GM21529 (cell line): Measurements from ENCODE around the gene DGKG.

Experiments
- ATAC-seq: cut with Tn5 transposase; IDR thresholded peaks from one replicate; pipeline ENCODE4 v1.9.1; 2021; ENCODE audit not compliant: unreplicated experiment

Gene DGKG

DNA sequence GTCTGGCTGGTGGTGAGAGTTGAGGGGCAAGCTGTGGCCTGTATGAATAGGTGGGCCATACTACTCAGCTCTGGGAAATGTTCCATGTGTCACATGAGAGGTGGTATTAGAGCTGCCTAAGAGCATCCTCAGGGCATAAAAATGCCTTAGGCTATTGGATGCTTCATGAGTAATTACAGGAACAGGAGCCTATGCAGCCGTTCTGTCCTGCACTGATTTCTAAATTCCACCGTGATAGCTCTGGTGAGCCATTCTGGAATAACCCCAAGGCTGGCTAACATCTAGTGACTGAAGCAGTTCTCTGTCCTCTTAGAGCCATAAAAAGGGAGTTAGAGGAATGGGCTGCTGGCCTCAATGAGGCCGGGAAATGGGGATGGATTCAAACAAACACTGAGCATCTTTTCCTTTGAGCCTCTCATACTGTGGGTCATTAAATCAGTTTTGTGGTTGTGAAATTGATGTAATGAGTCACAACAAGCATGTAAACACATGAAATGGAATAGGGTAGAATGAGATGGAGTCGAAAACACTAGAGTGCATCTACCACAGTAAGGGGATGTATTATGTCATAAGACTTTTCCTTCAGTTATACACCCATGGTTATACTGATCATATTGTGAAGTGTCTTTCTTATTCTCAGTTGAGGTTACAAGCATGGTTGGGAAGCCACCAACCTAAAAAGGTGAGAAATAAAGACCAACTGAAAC is 41.0 kb downstream of the DGKG start:
- ATAC-seq, result no peak

DNA sequence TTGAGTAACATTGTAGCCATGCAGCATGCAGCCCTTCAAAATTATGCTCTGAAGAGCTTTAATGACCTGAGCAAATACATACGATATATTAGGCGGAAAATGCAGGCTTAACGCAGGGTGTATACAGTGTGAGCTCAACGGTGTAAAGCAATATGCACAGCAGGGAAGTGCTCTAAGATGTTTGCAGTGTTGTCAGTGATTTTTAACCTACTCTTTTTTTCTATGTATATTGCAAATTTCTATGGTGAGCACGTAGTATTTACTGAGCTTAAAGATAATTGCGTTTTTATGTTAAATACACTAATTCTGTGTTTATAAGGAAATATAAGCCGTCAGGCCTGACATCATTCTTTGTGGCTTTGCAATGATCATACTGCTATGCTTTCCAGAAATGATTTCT is 42.1 kb downstream of the DGKG start:
- ATAC-seq, result no peak

DNA sequence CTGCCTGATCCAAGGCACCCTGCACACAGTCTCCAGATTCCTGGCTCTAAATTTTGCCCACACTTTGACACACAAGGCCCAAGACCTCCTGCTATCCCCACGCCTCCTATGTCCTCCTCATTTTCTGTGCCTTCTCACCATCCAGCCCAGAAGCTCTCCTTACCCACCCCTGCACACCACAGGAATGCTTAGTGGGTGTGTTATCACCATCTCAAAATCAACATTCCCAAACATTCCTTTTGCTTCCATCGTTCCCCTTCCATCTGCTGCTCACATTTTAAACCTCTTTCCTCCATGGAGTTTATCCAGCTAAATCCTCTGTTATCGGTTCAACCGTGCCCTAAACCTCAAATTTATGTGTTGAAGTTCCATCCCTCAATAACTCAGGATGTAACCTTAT is 43.9 kb downstream of the DGKG start:
- no peak for ATAC-seq

DNA sequence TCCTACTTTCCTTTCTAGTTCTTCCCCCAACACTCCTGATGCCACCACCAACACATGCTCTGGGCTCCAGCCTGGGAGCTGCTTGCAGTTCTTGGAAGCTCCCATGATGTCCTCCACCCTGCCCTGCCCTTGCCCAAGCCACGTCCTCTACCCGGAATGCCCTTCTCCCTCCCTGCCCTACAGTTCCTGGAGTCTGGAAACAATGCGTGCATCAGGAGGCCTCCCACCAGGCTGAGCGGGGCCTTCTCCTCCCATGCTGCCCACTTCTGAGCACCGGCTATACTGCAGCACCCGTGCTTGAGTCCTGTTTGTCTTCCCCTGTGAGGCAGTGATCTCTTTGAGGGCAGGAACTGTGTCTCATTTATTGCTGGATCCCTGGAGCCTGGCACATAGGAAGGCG is 44.6 kb downstream of the DGKG start:
- no peak for ATAC-seq

DNA sequence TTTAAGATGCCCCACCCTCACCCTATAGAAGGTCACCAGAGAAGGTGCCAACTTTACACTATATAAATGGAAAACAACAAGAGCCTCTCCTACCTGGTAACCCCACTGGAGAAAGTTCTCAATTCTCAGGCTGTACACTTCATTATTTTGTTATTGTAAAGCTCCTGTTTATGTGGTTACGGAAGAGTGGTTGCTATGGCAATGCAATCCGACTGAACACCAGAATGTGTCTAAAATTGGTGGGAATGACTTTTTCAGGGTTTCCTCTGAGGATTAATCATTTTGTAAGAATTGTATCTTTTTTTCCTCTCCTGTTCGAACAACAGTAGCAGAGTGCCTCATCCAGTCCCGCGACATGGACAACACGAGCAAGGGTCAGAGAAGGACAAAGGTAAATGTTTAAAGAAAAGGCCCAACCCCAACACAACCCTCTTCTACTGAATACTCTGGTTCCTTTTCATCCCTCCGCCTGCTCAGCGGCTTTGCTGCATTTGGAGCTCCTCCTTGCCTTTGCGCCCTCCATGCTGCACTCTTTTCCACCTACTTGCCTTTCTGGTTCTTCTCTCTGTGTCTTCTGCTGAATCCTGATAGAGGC is 45.3 kb downstream of the DGKG start:
- ATAC-seq, result no peak

DNA sequence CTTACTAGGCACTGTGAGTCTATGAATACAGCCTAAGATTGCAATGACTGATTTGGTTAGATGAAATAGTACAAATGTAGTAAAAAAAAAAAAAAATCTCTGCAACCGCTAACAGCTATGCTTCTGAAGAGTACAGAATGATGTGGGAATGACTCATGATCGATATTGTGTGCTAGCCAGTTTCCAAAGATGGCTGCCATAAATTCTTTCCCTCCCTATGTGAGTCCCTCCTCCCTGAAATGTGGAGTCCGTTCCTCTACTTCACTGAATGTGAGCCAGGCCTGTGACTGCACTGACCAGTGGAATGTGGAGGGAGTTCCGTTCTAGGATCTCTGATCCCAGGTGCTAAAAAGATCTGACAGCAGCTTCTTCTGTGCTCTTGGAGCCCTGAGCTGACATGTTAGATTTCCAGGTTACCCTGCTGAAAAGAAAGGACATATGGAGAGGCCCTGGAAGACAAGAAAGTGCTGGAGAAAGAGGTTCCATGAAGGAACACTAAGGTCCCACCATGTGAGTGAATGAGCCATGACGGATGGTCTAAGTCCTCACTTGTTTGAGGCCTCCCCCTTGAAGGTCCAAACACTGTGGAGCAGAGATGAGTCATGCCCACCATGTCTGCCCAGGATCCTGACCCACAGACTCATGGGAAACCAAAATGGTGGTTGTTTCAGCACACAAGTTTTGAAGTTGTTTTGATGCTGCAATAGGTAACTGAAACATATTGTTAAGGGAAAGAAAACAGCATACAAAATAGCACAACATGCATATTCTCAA is 46.3 kb downstream of the DGKG start:
- no peak for ATAC-seq

DNA sequence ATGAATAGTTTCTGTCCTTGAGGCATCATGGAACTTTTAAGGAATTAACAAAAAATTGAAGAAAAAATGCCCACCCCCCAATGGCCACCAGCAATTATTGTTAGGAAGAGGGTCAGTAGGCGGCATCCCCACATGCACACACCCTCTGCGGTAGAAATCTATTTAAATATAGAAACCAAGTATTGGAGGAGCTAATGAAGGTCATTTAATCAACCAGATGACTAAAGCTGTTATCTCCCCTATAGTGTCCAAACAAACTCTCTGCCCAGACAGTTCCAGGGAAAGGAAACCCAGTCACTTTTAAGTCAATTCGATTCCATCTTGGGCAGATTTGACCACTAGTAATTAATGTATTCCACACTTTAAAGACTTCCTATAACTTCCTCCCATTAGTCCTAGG is 47.1 kb downstream of the DGKG start:
- no peak for ATAC-seq

DNA sequence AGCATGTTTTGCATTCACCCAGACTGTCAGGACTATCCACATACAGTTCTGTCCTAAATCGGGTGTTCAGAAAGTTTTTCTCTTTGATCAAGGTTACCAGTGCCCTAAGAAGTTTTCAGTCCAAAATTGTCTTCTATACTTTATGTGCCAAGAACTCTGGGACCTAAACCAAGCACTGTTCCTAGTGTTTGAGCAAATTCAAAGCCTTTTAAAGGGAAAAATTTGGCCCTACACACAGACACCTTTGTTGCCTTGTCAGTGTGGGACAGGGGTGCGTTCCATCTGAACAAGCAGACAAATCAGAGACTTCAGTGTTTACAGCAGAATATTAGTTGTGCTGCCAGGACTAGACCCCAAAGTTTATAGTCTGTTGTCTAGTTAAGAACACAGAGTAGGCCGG is 50.6 kb downstream of the DGKG start:
- ATAC-seq, result no peak

DNA sequence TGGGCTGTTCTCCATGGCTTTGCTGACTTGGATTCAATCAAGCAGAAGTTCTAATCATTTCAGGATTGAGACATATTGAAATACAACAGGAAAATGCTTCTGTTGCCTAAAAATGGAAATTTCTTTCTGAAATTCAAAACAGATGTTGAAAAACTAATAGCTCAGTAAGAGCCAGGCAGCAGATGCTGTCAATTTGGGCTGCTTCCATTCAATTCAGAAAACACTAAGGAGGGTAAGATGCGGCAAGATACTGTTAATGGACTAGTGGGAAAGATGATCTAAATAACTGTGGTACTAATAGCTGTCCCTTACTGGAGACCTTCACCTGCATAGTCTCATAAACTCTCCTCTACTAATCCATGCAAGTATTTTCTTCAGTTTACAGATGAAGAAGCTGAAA is 53.5 kb downstream of the DGKG start:
- no peak for ATAC-seq

DNA sequence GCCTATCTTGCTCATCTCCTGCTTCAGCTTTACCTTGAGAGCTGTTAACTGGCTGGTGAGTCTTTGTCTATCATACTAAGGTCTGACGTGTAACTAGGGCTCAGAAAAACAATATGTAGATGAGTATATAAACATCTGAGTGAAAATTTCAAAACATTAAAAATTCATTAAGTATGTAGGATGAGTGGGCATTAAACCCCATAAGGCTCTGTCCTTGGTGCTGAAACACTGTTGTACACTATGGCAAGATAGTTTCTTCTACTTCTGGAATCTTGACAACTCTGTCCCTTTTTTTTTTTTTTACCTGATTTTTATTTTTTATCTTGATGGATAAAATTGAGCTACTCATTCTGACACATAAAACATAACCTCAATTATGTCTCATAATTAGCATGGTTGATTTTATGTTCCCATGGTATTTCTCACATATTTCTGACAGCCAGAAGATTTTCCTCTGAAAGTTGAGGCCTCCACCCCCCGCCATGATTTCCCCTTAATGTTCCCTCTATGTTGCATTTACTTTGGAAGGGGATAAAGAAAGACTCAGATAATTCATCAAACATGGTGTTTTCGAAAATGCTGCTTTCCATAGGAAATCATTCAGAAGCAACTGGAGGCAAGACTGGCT is 54.3 kb downstream of the DGKG start:
- no peak for ATAC-seq

DNA sequence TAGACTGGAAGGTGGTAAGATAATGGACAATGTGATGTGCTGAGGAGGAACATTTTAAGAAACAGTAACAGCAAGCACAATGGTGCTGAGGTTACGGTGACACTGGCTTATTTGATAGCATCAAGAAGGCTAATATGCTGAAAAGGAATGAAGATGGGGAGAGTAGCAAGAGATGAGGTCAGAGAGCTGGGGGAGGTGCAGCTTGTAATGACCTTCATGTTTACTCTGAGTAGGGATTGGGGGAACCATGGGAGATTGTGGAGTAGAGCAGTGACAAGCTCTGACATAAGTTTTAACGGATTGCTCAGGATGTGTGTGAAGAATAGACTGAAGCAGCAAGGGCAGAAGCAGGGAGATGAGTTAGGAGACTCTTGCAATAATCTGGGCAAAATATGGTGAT is 56.7 kb downstream of the DGKG start:
- no peak for ATAC-seq

DNA sequence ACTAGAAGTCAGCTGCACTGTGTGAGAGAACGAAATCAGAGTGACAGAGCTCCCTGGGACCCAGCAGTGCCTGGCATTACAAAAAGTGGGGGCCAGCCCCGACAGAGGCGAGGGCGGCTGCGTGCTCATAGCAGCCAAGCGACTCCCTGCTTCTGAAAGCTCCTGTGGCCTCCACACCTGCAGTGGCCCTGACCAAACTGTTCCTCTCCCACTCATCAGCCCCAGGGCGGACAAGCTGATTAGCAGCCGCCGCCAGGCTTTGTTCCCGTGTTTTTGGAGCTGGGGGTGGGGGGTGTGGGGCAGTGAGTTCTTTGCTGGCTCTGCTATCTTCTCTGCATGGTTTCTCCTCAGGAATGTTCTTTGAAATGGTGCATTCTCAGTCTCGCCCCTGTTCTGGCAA is 58.1 kb downstream of the DGKG start:
- ATAC-seq, result no peak

DNA sequence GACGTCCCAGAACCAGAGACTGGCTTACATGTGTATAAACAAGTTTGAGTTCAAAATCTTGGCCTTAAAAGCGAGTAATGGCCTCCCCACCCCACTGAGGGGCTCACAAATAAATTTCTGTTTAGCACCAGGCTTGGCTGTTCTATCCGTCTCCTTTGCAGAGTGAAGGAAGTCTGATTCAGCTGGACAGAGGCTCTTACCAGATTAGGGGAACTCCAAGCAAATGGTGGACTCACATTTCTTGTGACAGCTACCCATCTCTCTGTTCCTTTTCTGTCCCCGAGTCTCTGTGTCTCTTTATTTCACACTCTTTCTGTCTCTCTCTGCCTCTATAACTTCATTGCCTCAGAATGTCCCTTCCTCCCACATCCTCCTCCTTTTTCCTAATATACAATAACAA is 62.7 kb downstream of the DGKG start:
- no peak for ATAC-seq

DNA sequence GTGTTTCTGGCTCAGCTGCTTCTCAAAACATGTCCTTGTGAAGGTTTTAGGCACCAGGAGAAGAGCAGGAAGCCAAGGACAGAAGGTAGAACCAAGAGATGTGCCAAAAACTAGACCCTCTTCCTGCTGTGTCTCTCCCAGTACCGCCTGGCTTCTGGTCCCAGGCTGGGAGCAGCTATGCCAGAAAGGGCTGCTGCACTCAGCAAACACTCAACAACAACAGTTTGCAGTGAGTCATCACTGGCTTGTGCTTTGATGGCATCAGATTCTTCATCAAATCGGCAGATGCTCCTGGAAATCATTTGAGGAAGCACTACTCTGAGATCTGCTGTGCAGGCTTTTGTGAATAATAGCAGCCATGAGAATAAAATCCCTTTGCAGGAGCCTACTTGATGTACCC is 63.2 kb downstream of the DGKG start:
- no peak for ATAC-seq

DNA sequence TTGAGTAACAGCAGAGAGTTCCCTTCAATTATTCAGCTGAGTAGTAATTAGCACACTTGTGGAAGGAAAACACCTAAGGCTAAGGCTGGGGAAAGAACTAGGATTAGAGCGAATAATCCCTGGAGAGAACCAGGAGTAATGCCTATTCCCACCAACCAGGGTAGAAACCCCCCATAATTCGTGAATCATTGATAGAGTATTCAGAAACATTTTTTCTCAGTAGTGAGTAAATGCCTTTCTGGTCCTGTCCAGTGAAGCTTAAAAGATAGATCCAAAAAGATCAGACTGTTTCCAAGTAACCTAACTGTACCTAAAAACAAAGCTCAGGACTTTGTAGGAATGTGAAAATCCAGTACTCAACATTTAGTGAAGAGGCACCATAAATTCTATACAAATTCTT is 71.2 kb downstream of the DGKG start:
- no peak for ATAC-seq

DNA sequence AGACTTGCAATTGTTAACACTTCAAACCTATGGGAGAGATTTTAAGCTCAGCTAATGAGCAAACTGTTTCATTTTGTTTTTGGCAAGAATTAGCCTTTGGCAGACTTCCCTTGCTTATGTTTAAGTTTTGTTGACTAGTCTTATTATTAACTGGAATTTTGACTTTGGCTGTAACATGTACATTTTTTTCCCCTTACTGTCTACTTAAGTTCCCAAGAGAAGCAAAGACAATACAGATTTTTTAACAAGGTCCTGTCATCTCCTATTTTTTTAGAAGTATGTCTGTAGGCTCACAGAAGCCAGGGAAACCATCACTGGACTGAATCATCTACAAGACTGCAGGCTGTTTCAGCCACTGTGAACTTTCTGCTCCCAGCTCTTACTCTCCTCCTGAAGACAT is 74.3 kb downstream of the DGKG start:
- no peak for ATAC-seq

DNA sequence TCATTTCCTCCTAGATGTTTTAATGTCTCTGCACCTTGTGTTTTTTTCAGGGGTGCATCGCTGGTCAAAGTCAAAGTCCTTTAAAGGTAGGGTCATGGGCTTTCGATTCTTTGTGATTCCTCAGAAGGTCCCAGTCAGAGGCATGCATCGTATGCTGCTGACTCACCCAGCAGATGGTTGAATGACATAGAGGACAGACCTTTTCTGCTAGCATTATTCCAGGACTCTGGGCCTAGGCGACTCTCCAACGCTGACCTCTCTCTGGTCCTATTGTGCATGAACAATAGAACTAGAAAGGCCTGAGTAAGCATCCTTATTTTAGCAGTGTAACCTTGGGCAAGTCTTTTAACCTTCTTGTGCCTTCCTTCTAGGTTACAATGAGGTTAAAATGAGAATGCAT is 75.9 kb downstream of the DGKG start:
- ATAC-seq, result no peak

DNA sequence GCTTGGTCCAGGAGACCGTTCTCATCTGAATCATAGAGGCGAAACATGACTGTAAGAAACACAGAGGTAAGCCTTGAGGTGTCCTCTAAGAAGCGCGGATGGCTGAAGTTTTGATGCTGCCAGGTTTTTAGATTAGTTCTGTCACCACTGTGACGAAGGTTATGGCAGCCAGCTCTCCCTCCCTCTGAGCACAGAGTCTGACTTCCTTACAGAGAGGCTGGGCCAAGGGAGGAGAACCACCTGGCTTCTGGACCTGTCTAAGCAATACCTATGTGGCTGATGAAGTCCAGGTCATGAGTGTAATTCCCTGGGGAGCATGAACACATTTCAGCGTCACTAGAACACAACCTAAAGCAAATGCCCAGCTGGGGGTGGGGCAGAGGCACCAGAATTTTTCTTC is 77.4 kb downstream of the DGKG start:
- ATAC-seq, result no peak

DNA sequence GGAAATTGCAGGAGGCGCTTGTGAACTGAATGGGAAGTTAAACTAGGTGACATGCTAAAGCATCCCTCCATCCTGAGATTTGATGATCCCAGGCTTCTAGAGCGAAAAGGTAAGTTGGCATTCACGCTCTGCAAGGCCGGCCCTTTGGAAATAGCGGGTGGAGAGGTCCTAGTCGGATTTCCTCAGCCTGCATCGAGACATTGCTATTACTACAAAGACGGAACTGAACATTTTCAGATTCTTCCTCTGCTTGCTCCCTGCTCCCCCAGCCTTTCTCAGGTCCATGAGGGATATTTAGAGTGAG is 77.7 kb downstream of the DGKG start:
- no peak for ATAC-seq

DNA sequence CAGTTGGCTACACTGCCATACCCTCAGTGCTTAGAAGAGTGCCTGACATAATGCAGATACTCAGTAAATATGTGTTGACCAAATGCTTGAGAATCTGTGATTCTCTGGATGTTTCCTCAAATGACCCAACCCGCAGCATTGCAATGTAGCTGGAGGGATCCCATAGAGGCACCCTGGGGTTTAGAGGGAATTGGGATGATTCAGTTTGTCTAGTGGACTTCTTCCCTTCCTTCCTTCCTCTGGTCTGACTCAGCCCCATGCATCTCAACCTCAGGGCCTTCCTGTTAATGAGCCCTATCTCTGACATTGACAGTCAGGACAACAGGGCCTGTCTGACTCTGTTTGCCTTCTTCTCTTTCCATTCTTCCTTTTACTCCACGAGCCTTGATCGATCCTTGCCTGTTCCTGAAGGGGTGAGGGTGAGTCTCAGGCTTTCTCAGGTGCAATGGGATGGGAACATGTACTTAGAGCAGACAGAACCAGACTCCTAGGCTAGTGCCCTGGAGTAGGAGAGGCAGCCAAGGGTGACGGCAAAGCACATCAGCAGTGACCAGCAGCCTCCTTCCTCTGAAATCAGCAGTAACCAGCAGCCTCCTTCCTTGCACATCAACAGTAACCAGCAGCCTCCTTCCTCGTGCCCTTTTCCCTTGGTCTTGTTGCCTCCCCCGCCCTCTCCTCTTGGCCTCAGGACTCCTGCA is 78.2 kb downstream of the DGKG start:
- no peak for ATAC-seq

DNA sequence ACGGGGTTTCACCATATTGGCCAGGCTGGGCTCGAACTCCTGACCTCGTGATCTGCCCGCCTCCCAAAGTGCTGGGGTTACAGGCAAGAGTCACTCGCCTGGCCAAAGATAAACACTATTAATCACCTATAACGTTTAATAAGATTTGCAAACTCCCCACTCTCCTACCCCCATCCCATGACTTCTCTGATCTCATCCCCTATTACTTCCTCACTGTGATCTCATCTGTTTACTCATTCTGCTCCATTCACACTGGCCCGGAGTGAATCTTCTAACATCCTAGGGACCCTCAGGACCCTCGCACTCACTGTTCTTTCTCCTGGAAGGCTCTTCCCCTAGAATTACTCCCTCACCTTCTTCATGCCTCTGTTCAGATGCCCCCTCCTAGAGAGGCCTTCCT is 78.9 kb downstream of the DGKG start:
- no peak for ATAC-seq

DNA sequence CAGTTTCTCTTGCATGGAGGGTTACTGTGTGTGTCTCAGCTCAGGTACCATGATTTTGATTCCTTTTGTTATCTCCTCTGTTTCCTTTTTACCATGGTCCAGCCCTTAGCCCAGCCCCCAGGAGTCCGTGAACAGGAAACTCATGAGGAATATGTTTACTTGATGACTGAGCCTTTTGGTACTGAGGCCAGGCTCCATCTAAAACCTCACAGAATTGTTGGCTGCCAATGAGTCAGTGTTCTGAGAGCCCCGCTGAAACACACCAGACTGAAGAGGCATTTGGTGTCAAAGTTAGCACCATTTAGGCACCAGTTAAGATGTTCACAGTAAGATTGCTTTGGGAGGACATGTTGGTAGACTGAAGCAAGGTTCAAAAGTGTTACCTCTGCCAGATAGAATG is 80.9 kb downstream of the DGKG start:
- no peak for ATAC-seq
